ENCODE data around the gene H6PD.
A peak's percentile ranks its signal among the peaks of the same experiment; 100 is the strongest.

Gene H6PD

GRCh38 chr1:9253004-9253403 is 18.4 kb downstream of the H6PD start:
- intact Hi-C loops (cut with DNase I) = no loop called here
- peak in 2 of 10 donors; percentile 50 to 72 for DNase-seq

GRCh38 chr1:9253453-9254105 is 19.0 kb downstream of the H6PD start:
- intact Hi-C loops (cut with DNase I) = no loop called here
- peak in 1 of 10 donors; percentile 44 for DNase-seq

- intact Hi-C loops (cut with DNase I) = no loop called here
- DNase-seq = peak in 2 of 10 donors; percentile 44 to 82
Observed at GRCh38 chr1:9256332-9256731, 21.8 kb downstream of the H6PD start.

GRCh38 chr1:9257851-9258250 is 23.3 kb downstream of the H6PD start:
- intact Hi-C loops (cut with DNase I) = no loop called here

GRCh38 chr1:9258629-9259028 is 24.1 kb downstream of the H6PD start:
- intact Hi-C loops (cut with DNase I) = no loop called here

More at GRCh38 chr1:9257851-9258250, 23.3 kb downstream of the H6PD start:
- DNase-seq = peak in 1 of 10 donors; percentile 64

GRCh38 chr1:9260059-9260766 is 25.6 kb downstream of the H6PD start:
- intact Hi-C loops (cut with DNase I) = no loop called here
- DNase-seq = peak in 1 of 10 donors; percentile 38

More at GRCh38 chr1:9258629-9259028, 24.1 kb downstream of the H6PD start:
- no peak for DNase-seq

GRCh38 chr1:9261496-9261895 is 26.9 kb downstream of the H6PD start:
- DNase-seq = peak in 2 of 10 donors; percentile 56 to 57
- intact Hi-C loops (cut with DNase I) = no loop called here

GRCh38 chr1:9262096-9262986 is 27.8 kb downstream of the H6PD start:
- DNase-seq = peak in 2 of 10 donors; percentile 68 to 72
- intact Hi-C loops (cut with DNase I) = no loop called here

GRCh38 chr1:9263276-9263855 is 28.8 kb downstream of the H6PD start:
- intact Hi-C loops (cut with DNase I) = no loop called here
- peak in 2 of 10 donors; percentile 46 to 77 for DNase-seq

GRCh38 chr1:9263984-9264872 is 29.7 kb downstream of the H6PD start:
- intact Hi-C loops (cut with DNase I) = no loop called here
- DNase-seq = peak in 2 of 10 donors; percentile 49 to 83

GRCh38 chr1:9265037-9265436 is 30.5 kb downstream of the H6PD start:
- peak in 2 of 10 donors; percentile 18 to 35 for DNase-seq
- intact Hi-C loops (cut with DNase I) = no loop called here

GRCh38 chr1:9265968-9266367 is 31.4 kb downstream of the H6PD start:
- DNase-seq = peak in 2 of 10 donors; percentile 42 to 76
- intact Hi-C loops (cut with DNase I) = loop anchor here (2.0 kb wide), 1 partner anchor 189 kb away; no protein-coding TSS in a partner anchor

GRCh38 chr1:9267352-9267686 is 32.7 kb downstream of the H6PD start:
- intact Hi-C loops (cut with DNase I) = loop anchor here (1.0 to 2.0 kb wide), 2 partner anchors 187 to 224 kb away; no protein-coding TSS in a partner anchor
- DNase-seq = no peak

GRCh38 chr1:9267827-9268581 is 33.4 kb downstream of the H6PD start:
- intact Hi-C loops (cut with DNase I) = loop anchor here (1.0 to 2.0 kb wide), 2 partner anchors 187 to 223 kb away; no protein-coding TSS in a partner anchor
- peak in 3 of 10 donors; percentile 26 to 59 (median 57) for DNase-seq

- peak in 3 of 10 donors; percentile 61 to 81 (median 70) for DNase-seq
- intact Hi-C loops (cut with DNase I) = no loop called here
Observed at GRCh38 chr1:9269078-9269501, 34.5 kb downstream of the H6PD start.

- intact Hi-C loops (cut with DNase I) = no loop called here
- DNase-seq = peak in 3 of 10 donors; percentile 39 to 55 (median 40)
Observed at GRCh38 chr1:9269721-9270120, 35.1 kb downstream of the H6PD start.

GRCh38 chr1:9270290-9270883 is 35.8 kb downstream of the H6PD start:
- peak in 3 of 10 donors; percentile 48 to 72 (median 70) for DNase-seq
- intact Hi-C loops (cut with DNase I) = no loop called here

GRCh38 chr1:9271283-9271682 is 36.7 kb downstream of the H6PD start:
- peak in 3 of 10 donors; percentile 23 to 73 (median 23) for DNase-seq

More at GRCh38 chr1:9271283-9271682, 36.7 kb downstream of the H6PD start:
- intact Hi-C loops (cut with DNase I) = no loop called here

All from posterior cingulate gyrus (tissue), 11 donors.